Gastrocnemius medialis (tissue), 4 donors: ENCODE measurements around the gene VKORC1L1.

ENCODE experiments used
- CTCF ChIP-seq, 5 experiments: fragments of 450-650 bp in 3 of 5; fragments of 200-600 bp in 2 of 5; sonication (generic) in 2 of 5; IDR thresholded peaks in 4 of 5; conservative IDR thresholded peaks in 1 of 5; 1 replicate in 4 of 5; 2 replicates in 1 of 5; pipeline ENCODE4 v1.5.1; 2016 to 2019; ENCODE audit warnings: antibody characterized with exemption in 5 of 5, mild to moderate bottlenecking in 3 of 5, moderate library complexity in 3 of 5
- POLR2A ChIP-seq, 2 donors: fragments of 450-650 bp; IDR thresholded peaks; one replicate each; pipeline ENCODE4 v1.6.1; 2017; ENCODE audit warnings: antibody characterized with exemption in 2 of 2, mild to moderate bottlenecking in 2 of 2, moderate library complexity in 2 of 2

GRCh38 chr7:65946904-65947303 lies 74.0 kb downstream of the VKORC1L1 start:
- TF ChIP-seq CTCF (IDR thresholded peaks at IDR 0.05 in 4 of 5, conservative IDR thresholded peaks at IDR 0.05 in 1 of 5) (no peak), POLR2A (IDR thresholded peaks at IDR 0.05) (no peak)
